VCaP (cell line): ENCODE data around the gene GMDS.
"Not testable (repeated sequence)": the region's sequence is repeated elsewhere in the genome, so short reads cannot be mapped to it uniquely, and the experiment has no call there.

ENCODE experiments used
- H3K27ac ChIP-seq: fragments of 450-650 bp; 2 replicates; pipeline ENCODE4 v1.5.1; 2017
- CTCF ChIP-seq: fragments of 450-650 bp; conservative IDR thresholded peaks from 2 replicates; pipeline ENCODE4 v1.5.1; 2017; ENCODE audit warnings: mild to moderate bottlenecking, moderate library complexity

Gene GMDS

GRCh38 chr6:1670711-1671462, 574.5 kb downstream of the GMDS start:
- H3K27ac ChIP-seq: no peak overlapping the region
- no peak for TF ChIP-seq CTCF

- TF ChIP-seq CTCF: no peak
These were observed 575.4 kb downstream of the GMDS start for GRCh38 chr6:1669996-1670395.

GRCh38 chr6:1668456-1668855, 576.9 kb downstream of the GMDS start:
- not testable (repeated sequence) for H3K27ac ChIP-seq

More at GRCh38 chr6:1669996-1670395, 575.4 kb downstream of the GMDS start:
- no peak overlapping the region for H3K27ac ChIP-seq

- no peak overlapping the region for H3K27ac ChIP-seq
- no peak for TF ChIP-seq CTCF
These were observed 577.6 kb downstream of the GMDS start for GRCh38 chr6:1667805-1668175.

DNA sequence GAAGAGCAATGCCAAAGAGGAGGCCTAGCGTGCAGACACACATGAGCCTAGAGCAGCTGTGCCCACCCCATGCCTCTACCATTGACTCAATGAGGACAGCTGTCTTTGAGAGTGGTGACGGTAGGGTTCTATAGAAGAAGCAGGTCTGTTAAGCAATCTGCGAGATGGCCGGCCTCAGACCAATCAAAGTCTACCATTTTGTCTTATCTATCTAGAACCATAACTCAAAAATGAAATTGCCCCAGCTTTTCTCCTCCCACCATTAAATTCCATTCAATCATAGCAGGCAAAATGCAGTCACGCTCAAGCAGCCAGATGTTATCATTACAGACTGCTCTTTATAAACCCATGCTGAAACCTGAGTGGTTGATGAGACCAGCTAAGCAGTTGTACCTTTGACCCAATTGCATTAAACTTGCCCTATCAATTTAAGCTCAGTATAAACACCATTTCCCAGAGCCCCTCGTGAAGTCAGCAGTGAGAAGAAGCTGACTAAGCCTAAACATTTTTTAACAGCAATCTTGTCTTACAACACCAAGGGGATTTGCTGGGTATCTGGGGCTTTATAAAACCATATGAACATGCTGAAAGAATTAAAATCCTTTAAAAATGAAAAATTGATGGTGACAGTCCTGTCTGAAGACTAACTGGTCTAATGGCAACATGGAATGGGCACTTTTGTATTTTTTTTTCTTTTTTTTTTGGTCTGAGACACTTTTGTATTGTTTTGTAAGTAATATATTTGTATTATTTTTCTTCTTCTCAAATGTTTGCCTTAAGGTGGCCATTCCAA, 578.2 kb downstream of the GMDS start:
- no peak for TF ChIP-seq CTCF
- no peak overlapping the region for H3K27ac ChIP-seq

DNA sequence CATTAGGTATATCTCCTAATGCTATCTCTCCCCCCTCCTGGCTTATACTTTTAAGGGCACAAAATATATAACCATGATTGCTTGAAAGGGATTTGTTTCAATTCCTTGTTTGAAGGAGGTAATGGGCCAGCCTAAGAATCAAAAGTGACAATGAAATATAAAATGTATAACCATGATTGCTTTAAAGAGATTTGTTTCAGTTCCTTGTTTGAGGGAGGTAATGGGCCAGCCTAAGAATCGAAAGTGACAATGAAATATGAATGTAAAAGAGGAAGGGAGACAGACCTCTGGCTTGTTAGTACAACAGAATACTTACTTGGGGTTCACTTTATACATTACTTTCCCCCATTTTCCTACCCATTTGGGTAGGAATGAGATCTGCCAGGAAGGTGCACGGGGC, 580.2 kb downstream of the GMDS start:
- TF ChIP-seq CTCF: no peak
- no peak overlapping the region for H3K27ac ChIP-seq

GRCh38 chr6:1664329-1664728, 581.1 kb downstream of the GMDS start:
- no peak for TF ChIP-seq CTCF
- no peak overlapping the region for H3K27ac ChIP-seq

DNA sequence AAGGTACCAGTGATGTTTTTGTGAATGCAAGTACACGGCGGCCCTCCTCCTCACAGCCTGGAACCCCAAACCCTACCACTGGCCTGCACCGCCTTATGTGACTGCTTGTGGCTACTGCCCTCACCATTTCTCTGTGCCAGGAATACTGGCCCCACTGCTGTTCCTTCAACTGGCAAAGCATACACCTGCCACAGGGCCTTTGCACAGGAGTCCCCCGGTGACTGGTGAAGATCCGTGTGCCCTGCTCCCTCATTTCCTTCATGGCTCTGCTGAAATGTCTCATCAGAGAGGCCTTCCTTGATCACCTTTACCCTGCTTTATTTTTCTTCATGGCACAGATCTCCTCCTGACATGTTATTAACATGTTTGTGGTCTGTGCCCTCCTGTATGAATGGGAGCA, 581.9 kb downstream of the GMDS start:
- no peak for TF ChIP-seq CTCF
- H3K27ac ChIP-seq: no peak overlapping the region
